ENCODE data around the gene SLC25A20. TPM values are rescaled to one million over a fixed set of nuclear protein-coding genes. Genes with fewer than 3 reads are reported as not detected.
A peak's percentile ranks its signal among the peaks of the same experiment; 100 is the strongest.
"Not testable (repeated sequence)": the region's sequence is repeated elsewhere in the genome, so short reads cannot be mapped to it uniquely, and the experiment has no call there.

Gene SLC25A20
- total RNA-seq, 1 donor from 2014 or later: 7.5 TPM

- TF ChIP-seq CTCF (conservative IDR thresholded peaks at IDR 0.05; ENCODE audit: low read depth, low read length): no peak
- no peak overlapping the region for H3K4me3 ChIP-seq (ENCODE audit: low read depth, low read length)
- no peak for DNase-seq (ENCODE audit: low read depth)
Measured at GRCh38 chr3:48926425-48927392, 28.0 kb upstream of the SLC25A20 start.

GRCh38 chr3:48919215-48920138 lies 20.8 kb upstream of the SLC25A20 start:
- H3K4me3 ChIP-seq (ENCODE audit: low read depth, low read length): peak overlapping the region; percentile 87
- TF ChIP-seq CTCF (conservative IDR thresholded peaks at IDR 0.05; ENCODE audit: low read depth, low read length): no peak
- DNase-seq (ENCODE audit: low read depth): no peak

- peak; percentile 41 for DNase-seq (ENCODE audit: low read depth)
- peak; percentile 5 for TF ChIP-seq CTCF (conservative IDR thresholded peaks at IDR 0.05; ENCODE audit: low read depth, low read length)
- peak within 1 kb of the TSS; percentile 87 for H3K4me3 ChIP-seq (ENCODE audit: low read depth, low read length)
Measured at GRCh38 chr3:48918388-48919214, 19.9 kb upstream of the SLC25A20 start, which contains the start of gene ARIH2. Gene ARIH2 (plus strand): TSS chr3:48918842. CDS start chr3:48927559, 8,717 bp downstream.

GRCh38 chr3:48915296-48915695 lies 16.6 kb upstream of the SLC25A20 start:
- no peak for TF ChIP-seq CTCF (conservative IDR thresholded peaks at IDR 0.05; ENCODE audit: low read depth, low read length)
- DNase-seq (ENCODE audit: low read depth): no peak
- H3K4me3 ChIP-seq (ENCODE audit: low read depth, low read length): no peak overlapping the region

GRCh38 chr3:48907026-48907425 lies 8.3 kb upstream of the SLC25A20 start:
- not testable (repeated sequence) for DNase-seq (ENCODE audit: low read depth)

GRCh38 chr3:48899273-48899672 lies 591 bp upstream of the SLC25A20 start:
- H3K4me3 ChIP-seq (ENCODE audit: low read depth, low read length): no peak overlapping the region
- TF ChIP-seq CTCF (conservative IDR thresholded peaks at IDR 0.05; ENCODE audit: low read depth, low read length): no peak
- DNase-seq (ENCODE audit: low read depth): no peak

More at GRCh38 chr3:48907026-48907425, 8.3 kb upstream of the SLC25A20 start:
- H3K4me3 ChIP-seq (ENCODE audit: low read depth, low read length): not testable (repeated sequence)
